OCI-LY1 (cell line): ENCODE data around the gene ELAVL3.
A peak's percentile ranks its signal among the peaks of the same experiment; 100 is the strongest.

Experiments used
- H2AFZ ChIP-seq: fragments of 200-600 bp; sonication (generic), shearing (Covaris generic); 2 replicates; pipeline ENCODE4 v1.6.0; 2014; ENCODE audit warnings: antibody characterized with exemption, mild to moderate bottlenecking, low read length
- H3F3A ChIP-seq: fragments of 200-600 bp; sonication (generic), shearing (Covaris generic); 2 replicates; pipeline ENCODE4 v1.6.0; 2014; ENCODE audit warnings: mild to moderate bottlenecking, antibody characterized with exemption, low read length, moderate library complexity; ENCODE audit not compliant: insufficient read depth
- H3K27ac ChIP-seq: fragments of 200-600 bp; sonication (generic); 2 replicates; pipeline ENCODE4 v1.5.1; 2014; ENCODE audit warnings: low read length, mixed run types, mild to moderate bottlenecking, low read depth; ENCODE audit not compliant: poor library complexity, severe bottlenecking
- H3K27me3 ChIP-seq: fragments of 200-600 bp; sonication (generic); 2 replicates; pipeline ENCODE4 v1.6.0; 2014; ENCODE audit warnings: antibody characterized with exemption, mild to moderate bottlenecking, low read length, moderate library complexity; ENCODE audit not compliant: insufficient read depth
- H3K36me3 ChIP-seq: fragments of 200-600 bp; sonication (generic); 2 replicates; pipeline ENCODE4 v1.6.1; 2014; ENCODE audit warnings: mild to moderate bottlenecking, antibody characterized with exemption, low read length, moderate library complexity, mixed read lengths; ENCODE audit not compliant: insufficient read depth
- H3K4me1 ChIP-seq: fragments of 200-600 bp; sonication (generic); 2 replicates; pipeline ENCODE4 v1.5.1; 2014; ENCODE audit warnings: mild to moderate bottlenecking, low read length, moderate library complexity; ENCODE audit not compliant: insufficient read depth, severe bottlenecking
- H3K4me2 ChIP-seq: fragments of 200-600 bp; sonication (generic), shearing (Covaris generic); 2 replicates; pipeline ENCODE4 v1.6.1; 2014; ENCODE audit warnings: low read length
- H3K4me3 ChIP-seq: fragments of 200-600 bp; sonication (generic); 2 replicates; pipeline ENCODE4 v1.5.1; 2014; ENCODE audit warnings: low read length, low read depth, mild to moderate bottlenecking, mixed read lengths; ENCODE audit not compliant: poor library complexity, severe bottlenecking
- H3K79me2 ChIP-seq: fragments of 200-600 bp; shearing (Covaris generic); 2 replicates; pipeline ENCODE4 v1.6.1; 2016; ENCODE audit warnings: mixed run types, low read length, mixed read lengths; ENCODE audit not compliant: insufficient read depth
- H3K9ac ChIP-seq: fragments of 200-600 bp; sonication (generic), shearing (Covaris generic); 2 replicates; pipeline ENCODE4 v1.6.1; 2014; ENCODE audit warnings: mild to moderate bottlenecking, low read length, mixed read lengths
- H3K9me2 ChIP-seq: fragments of 200-600 bp; sonication (generic), shearing (Covaris generic); 2 replicates; pipeline ENCODE4 v1.6.1; 2014; ENCODE audit warnings: low read depth, mild to moderate bottlenecking, low read length, mixed read lengths
- H3K9me3 ChIP-seq: fragments of 200-600 bp; shearing (Covaris generic); 2 replicates; pipeline ENCODE4 v1.6.1; 2014; ENCODE audit warnings: low read length, mixed read lengths
- H4K20me1 ChIP-seq: fragments of 200-600 bp; sonication (generic), shearing (Covaris generic); 2 replicates; pipeline ENCODE4 v1.6.0; 2016; ENCODE audit warnings: mild to moderate bottlenecking, low read length; ENCODE audit not compliant: insufficient read depth
- CTCF ChIP-seq: fragments of 200-600 bp; sonication (generic), shearing (Covaris generic); IDR thresholded peaks from 2 replicates; pipeline ENCODE4 v1.5.1; 2017; ENCODE audit warnings: mild to moderate bottlenecking, antibody characterized with exemption, low read length, moderate library complexity, mixed read lengths
- EZH2 ChIP-seq: fragments of 200-600 bp; sonication (generic), shearing (Covaris generic); IDR thresholded peaks from 2 replicates; pipeline ENCODE4 v1.8.0; 2017; ENCODE audit warnings: borderline replicate concordance, mixed run types, mild to moderate bottlenecking, antibody characterized with exemption, low read length, moderate library complexity, mixed read lengths

ELAVL3 gene

GRCh38 chr19:11423791-11424181 is 57.1 kb downstream of the ELAVL3 start:
- no peak overlapping the region for H3K4me2 ChIP-seq
- TF ChIP-seq EZH2 (no peak), CTCF (no peak)

GRCh38 chr19:11423164-11423790 is 57.6 kb downstream of the ELAVL3 start:
- Histone ChIP-seq H4K20me1 (no peaks in the 10 kb centered on the region), H3K9me2 (no peaks in the 10 kb centered on the region), H3F3A (no peaks in the 10 kb centered on the region), H3K4me3 (no peak overlapping the region), H3K79me2 (no peaks in the 10 kb centered on the region), H3K9ac (no peak overlapping the region), H3K4me1 (peaks cover 15% of the 10 kb centered on the region), H3K4me2 (no peak overlapping the region), H3K9me3 (no peaks in the 10 kb centered on the region), H3K27me3 (no peaks in the 10 kb centered on the region; the same call in 1 of the 2 replicates), H3K27ac (no peak overlapping the region), H3K36me3 (no peaks in the 10 kb centered on the region), H2AFZ (no peak overlapping the region)
- TF ChIP-seq EZH2 (no peak), CTCF (no peak)

More at GRCh38 chr19:11423791-11424181, 57.1 kb downstream of the ELAVL3 start:
- H3K4me1 ChIP-seq, result peaks cover 10% of the 10 kb centered on the region
- H2AFZ ChIP-seq, result no peak overlapping the region
- H3K36me3 ChIP-seq, result no peaks in the 10 kb centered on the region
- H3K9ac ChIP-seq, result no peak overlapping the region
- H3K4me3 ChIP-seq, result no peak overlapping the region
- H3K9me3 ChIP-seq, result no peaks in the 10 kb centered on the region
- H3F3A ChIP-seq, result no peaks in the 10 kb centered on the region
- no peaks in the 10 kb centered on the region; the same call in 1 of the 2 replicates for H3K27me3 ChIP-seq
- H3K79me2 ChIP-seq, result no peaks in the 10 kb centered on the region
- no peaks in the 10 kb centered on the region for H3K9me2 ChIP-seq
- H3K27ac ChIP-seq, result no peak overlapping the region
- no peaks in the 10 kb centered on the region for H4K20me1 ChIP-seq

- Histone ChIP-seq H3K4me3 (peak overlapping the region; percentile 15), H3K9me2 (no peaks in the 10 kb centered on the region), H3K9ac (no peak overlapping the region), H3K79me2 (no peaks in the 10 kb centered on the region), H3F3A (no peaks in the 10 kb centered on the region), H4K20me1 (no peaks in the 10 kb centered on the region), H3K36me3 (no peaks in the 10 kb centered on the region), H3K4me1 (peaks cover 17% of the 10 kb centered on the region), H3K4me2 (peak overlapping the region; percentile 34; the same call in 1 of the 2 replicates), H3K27me3 (no peaks in the 10 kb centered on the region; the same call in 1 of the 2 replicates), H3K9me3 (no peaks in the 10 kb centered on the region), H3K27ac (no peak overlapping the region), H2AFZ (no peak overlapping the region)
- TF ChIP-seq CTCF (no peak), EZH2 (no peak)
Measured at GRCh38 chr19:11422163-11423065, 58.4 kb downstream of the ELAVL3 start.
